ENCODE measurements around the gene CACNB1.
"Not testable (repeated sequence)": the region's sequence is repeated elsewhere in the genome, so short reads cannot be mapped to it uniquely, and the experiment has no call there.

Gene CACNB1

DNA sequence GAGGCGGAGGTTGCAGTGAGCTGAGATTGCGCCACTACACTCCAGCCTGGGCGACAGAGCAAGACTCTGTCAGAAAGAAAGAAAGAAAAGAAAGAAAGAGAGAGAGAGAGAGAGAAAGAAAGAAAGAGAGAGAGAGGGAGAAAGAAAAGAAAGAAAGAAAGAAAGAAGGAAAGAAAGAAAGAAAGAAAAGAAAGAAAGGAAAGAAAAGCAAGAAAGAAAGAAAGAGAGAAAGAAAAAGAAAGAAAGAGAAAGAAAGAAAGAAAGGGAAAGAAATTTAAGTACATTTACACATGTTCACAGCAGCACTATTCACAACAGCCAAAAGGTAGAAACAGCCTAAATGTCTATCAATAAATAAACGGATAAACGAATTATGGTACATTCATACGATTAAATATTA, 67.9 kb downstream of the CACNB1 start:
- not testable (repeated sequence) for DNase-seq (ENCODE audit: low spot score); FAIRE-seq

DNA sequence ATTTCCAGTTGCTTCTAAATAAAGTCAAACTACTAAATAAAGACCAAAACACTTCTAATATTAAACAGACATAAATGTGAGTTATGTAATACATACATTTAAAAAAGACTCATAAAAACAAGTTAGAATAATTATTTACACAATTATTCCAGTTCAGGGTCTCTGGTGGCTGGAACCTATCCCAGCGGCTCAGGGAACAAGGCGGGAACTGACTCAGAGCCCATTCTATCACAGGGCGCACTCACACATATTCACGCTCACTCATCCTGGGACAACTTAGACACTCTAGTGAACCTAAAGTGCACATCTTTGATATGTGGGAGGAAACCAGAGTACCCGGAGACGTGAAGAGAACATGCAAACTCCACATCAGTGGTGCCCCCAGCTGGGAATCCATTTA, 71.0 kb downstream of the CACNB1 start:
- FAIRE-seq: no peak

DNA sequence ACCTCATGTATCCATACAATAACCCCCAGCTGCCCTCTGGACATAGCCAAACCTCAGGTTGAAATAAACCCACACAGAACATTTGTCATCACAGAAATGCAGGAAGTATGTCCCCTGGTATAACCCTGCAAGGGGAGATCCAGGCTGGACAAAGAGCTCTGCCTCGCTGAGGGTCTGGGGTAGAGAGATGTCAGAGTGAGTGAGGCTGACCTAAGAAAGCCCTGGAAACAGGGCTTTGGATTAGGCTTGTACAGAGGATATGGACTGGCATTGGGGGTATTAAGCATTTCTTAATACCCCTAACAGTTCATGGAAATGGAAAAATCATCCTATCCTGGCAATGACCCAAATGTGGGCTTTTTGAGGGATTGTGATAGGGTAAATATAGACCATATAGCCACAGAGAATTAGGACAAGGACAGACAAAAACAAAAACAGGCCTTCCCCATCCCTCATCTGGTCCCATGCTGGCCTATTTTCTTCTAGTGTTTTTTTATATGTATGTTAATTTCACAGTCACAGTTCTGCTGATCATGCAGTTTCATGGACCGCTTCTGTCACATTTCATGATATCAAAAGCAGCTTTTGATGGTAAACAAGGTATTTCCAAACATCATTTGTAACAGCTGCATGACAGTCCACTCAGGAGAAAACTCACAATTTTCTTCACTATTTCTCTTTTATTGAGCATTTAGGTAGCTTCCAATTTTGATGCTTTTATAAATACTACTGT, 72.2 kb downstream of the CACNB1 start:
- no peak for DNase-seq (ENCODE audit: low spot score)

More for the DNA sequence above, 71.0 kb downstream of the CACNB1 start:
- DNase-seq (ENCODE audit: low spot score): no peak

DNA sequence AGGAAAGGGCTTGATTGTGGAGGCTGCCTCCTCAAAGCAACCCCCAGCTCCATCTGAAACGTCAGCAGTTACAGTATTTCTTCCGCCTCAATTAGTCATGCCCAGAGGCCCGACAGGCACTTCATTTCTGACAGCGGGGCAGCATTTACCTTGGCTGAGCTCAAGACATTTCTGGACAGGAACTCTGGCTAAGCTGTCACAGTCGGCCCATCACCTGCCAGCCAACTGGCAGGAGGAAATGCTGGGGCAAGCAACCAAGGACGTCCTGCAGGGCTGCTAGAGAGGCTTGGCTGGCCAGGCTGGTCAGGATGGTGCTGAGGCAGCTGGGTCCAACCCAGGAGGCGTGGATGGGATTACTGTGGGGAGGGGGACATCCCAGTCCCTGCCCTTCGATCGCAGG, 73.8 kb downstream of the CACNB1 start:
- FAIRE-seq: no peak
- no peak for DNase-seq (ENCODE audit: low spot score)

More for the DNA sequence above, 72.2 kb downstream of the CACNB1 start:
- FAIRE-seq: no peak

All from urothelium cell line (cell line).